Left lung (tissue), 10 donors: Measurements from ENCODE around the gene ZNF71. TPM values are rescaled to one million over a fixed set of nuclear protein-coding genes. Genes with fewer than 3 reads are reported as not detected.
A peak's percentile ranks its signal among the peaks of the same experiment; 100 is the strongest.

Experiments used
- ATAC-seq: fragments of 200-7000 bp; cut with Tn5 transposase; one replicate; pipeline ENCODE4 v1.9.1; 2020; ENCODE audit warnings: moderate library complexity
- DNase-seq, 4 donors: peaks; one replicate each; pipeline ENCODE4 v3.0.0-alpha.2; 2013 to 2020
- H3K27ac ChIP-seq, 2 donors: fragments of 200-600 bp; sonication (generic) in 1 of 2; one replicate each; pipeline versions ENCODE4 v1.5.0 to v1.8.0; 2020 to 2021
- H3K27me3 ChIP-seq, 2 donors: fragments of 200-600 bp; sonication (generic) in 1 of 2; one replicate each; pipeline versions ENCODE4 v1.5.0 to v1.8.0; 2020 to 2021
- H3K36me3 ChIP-seq, 2 donors: fragments of 200-600 bp; sonication (generic) in 1 of 2; one replicate each; pipeline versions ENCODE4 v1.5.0 to v1.8.0; 2020 to 2021
- H3K4me1 ChIP-seq, 2 donors: fragments of 200-600 bp; one replicate each; pipeline ENCODE4 v1.8.0; 2021
- H3K4me3 ChIP-seq, 2 donors: fragments of 200-600 bp; sonication (generic) in 1 of 2; one replicate each; pipeline versions ENCODE4 v1.5.0 to v1.8.0; 2020 to 2021; ENCODE audit warnings: mild to moderate bottlenecking in 1 of 2
- H3K9me3 ChIP-seq, 2 donors: fragments of 200-600 bp; sonication (generic) in 1 of 2; one replicate each; pipeline versions ENCODE4 v1.5.0 to v1.8.0; 2020 to 2021
- CTCF ChIP-seq, 2 donors: fragments of 200-600 bp; sonication (generic) in 1 of 2; IDR thresholded peaks; one replicate each; pipeline versions ENCODE4 v1.5.0 to v1.8.0; 2021; ENCODE audit warnings: antibody characterized with exemption in 2 of 2
- intact Hi-C, 2 donors: fragments of 100-400 bp; cut with DNase I; formaldehyde crosslinking; loops; one replicate each; pipeline versions ENCODE4 v1.11.2 to v1.14.2; 2022
- polyA plus RNA-seq, 6 donors: library from polyadenylated mRNA; unstranded; fragments of 120-200 nt; gene quantifications; one replicate each; pipeline ENCODE4 v1.2.1, GENCODE V29; 2013; ENCODE audit not compliant: insufficient read length in 6 of 6
- total RNA-seq, 2 donors: library from RNA; stranded (reverse); fragmentation: NEBNext Ultra II Directional; extraction: Animal tissue kit (Norgen Biotek cat#: 25700); gene quantifications; one replicate each; pipeline ENCODE4 v1.2.1, GENCODE V29; 2021
- donor health status: DM: no; HTN: yes; CAD: no.
- donor health status: DM: no; HTN: no; CAD: no.

ZNF71 gene
- total and polyA plus RNA-seq, 8 donors: 5.6 to 10.7 (median 8.3) TPM

- H3K4me3 ChIP-seq: peak overlapping the region; percentile 86 to 97
- H3K36me3 ChIP-seq: peaks cover 0 to 43% of the 10 kb centered on the region in 2 donors
- DNase-seq (peak in 2 of 4 donors; percentile 55 to 87), ATAC-seq (peak; percentile 70)
- no peaks in the 10 kb centered on the region for H3K27me3 ChIP-seq
- peaks cover 3 to 90% of the 10 kb centered on the region in 2 donors for H3K9me3 ChIP-seq
- peaks cover 0 to 14% of the 10 kb centered on the region in 2 donors for H3K4me1 ChIP-seq
- peak overlapping the region; percentile 55 to 85 for H3K27ac ChIP-seq
- intact Hi-C loops: no loop called here
- no peak for TF ChIP-seq CTCF (IDR thresholded peaks at IDR 0.05)
Observed at GRCh38 chr19:56566904-56567273, 28.2 kb upstream of the ZNF71 start.

DNA sequence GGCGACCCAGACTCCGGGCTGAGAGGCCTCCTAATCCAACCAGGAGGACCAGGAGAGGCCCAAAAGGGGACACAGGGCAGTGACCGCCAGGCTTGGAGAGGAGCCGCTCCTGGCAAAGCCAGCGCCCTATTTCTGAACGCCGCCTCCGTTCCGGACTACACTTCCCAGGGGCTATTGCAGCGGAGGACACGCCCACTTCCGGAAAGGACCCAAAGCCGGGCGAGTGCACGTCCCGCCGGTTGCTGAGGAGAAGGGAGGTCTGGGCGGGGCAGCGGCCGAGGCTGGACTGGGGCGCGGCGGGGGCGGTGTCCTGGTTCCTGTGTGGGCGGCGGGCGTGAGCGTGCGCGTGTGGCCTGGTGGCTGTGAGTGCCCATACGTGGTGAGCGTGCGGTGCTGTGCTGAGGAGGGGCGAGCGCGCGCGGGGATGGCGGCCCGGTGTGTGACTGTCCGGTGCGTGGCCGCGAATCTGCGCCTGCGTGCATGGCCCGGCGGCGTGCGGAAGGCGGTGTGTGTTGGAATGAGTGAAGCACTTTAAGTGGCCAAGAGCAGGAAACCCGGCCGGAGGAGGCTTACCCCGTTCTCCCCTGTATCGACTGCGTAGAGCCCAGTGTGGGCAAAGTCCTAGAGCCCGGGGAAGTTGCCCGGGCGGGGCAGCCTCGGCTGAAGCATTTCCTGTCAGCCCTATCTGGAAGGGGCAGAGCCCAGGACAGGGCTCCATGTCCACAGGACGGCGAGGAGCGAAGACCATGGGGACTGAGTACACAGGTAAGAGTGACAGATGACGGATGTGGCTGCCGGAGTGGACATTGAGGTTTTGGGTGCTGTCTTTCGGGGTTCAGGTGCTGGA is 27.6 kb upstream of the ZNF71 start, which contains the start of gene ZNF470:
Gene ZNF470, plus strand, starts transcription at position 195 of the 847 bp plus-strand sequence. CDS start 2,844 bp downstream, outside the sequence.
- H3K27me3 ChIP-seq: no peaks in the 10 kb centered on the region
- peaks cover 0 to 14% of the 10 kb centered on the region in 2 donors for H3K4me1 ChIP-seq
- peaks cover 3 to 90% of the 10 kb centered on the region in 2 donors for H3K9me3 ChIP-seq
- H3K4me3 ChIP-seq: peak within 1 kb of the TSS; percentile 86 to 97
- DNase-seq (peak; percentile 91 to 98 (median 96)), ATAC-seq (peak; percentile 100)
- H3K27ac ChIP-seq: peak within 1 kb of the TSS; percentile 55 to 85
- H3K36me3 ChIP-seq: peaks cover 0 to 48% of the 10 kb centered on the region in 2 donors
- TF ChIP-seq CTCF (IDR thresholded peaks at IDR 0.05): no peak
- intact Hi-C loops: no loop called here

- DNase-seq: no peak
- Histone ChIP-seq H3K4me1 (peaks cover 0 to 9% of the 10 kb centered on the region in 2 donors), H3K27me3 (no peaks in the 10 kb centered on the region), H3K36me3 (peaks cover 3 to 91% of the 10 kb centered on the region in 2 donors), H3K4me3 (no peak overlapping the region), H3K9me3 (peaks cover 11 to 98% of the 10 kb centered on the region in 2 donors), H3K27ac (no peak overlapping the region)
- intact Hi-C loops: no loop called here
- TF ChIP-seq CTCF (IDR thresholded peaks at IDR 0.05): no peak
- ATAC-seq: no peak
Observed at GRCh38 chr19:56572589-56572988, 22.5 kb upstream of the ZNF71 start.

DNA sequence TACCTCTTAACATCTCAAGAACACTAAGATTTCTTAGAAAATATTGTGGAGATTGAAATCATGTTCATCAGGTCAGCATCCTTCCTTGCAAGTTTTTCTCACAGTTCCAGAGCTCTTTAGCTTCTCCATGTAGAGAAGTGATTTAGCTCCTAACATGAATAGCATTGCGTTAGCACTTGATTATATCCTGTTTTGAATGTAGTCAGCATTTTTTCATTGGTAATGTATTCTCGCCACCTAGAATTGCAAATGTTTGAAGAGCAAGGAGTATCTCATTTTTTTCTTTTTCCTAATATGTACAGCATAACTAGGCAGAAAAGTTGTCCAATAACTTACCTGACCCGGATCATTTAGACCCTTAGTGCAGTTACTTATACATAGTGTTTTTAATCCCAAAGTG is 21.2 kb upstream of the ZNF71 start:
- Histone ChIP-seq H3K27me3 (no peaks in the 10 kb centered on the region), H3K36me3 (peaks cover 3 to 92% of the 10 kb centered on the region in 2 donors), H3K9me3 (peaks cover 18 to 100% of the 10 kb centered on the region in 2 donors), H3K27ac (no peak overlapping the region), H3K4me1 (no peaks in the 10 kb centered on the region), H3K4me3 (no peak overlapping the region)
- DNase-seq (no peak), ATAC-seq (no peak)
- TF ChIP-seq CTCF (IDR thresholded peaks at IDR 0.05): no peak
- intact Hi-C loops: no loop called here
